K562 (cell line): ENCODE results near the gene TRIM47. TPM values are rescaled to one million over a fixed set of nuclear protein-coding genes. Genes with fewer than 3 reads are reported as not detected.

Source experiments
- CTBP1 ChIP-seq: fragments of 450-650 bp; IDR thresholded peaks from 2 replicates; pipeline ENCODE4 v1.6.1; 2016; ENCODE audit warnings: borderline replicate concordance
- FIP1L1 ChIP-seq: fragments of 200-400 bp; formaldehyde crosslinking; IDR thresholded peaks from 2 replicates; pipeline ENCODE4 v1.6.1; 2018; ENCODE audit warnings: mild to moderate bottlenecking, low read depth, low read length; ENCODE audit not compliant: poor library complexity, severe bottlenecking
- GTF2B ChIP-seq: IDR thresholded peaks from 2 replicates; pipeline ENCODE4 v1.6.1; 2011; ENCODE audit not compliant: insufficient read length; ENCODE audit errors: extremely low read depth
- JUND ChIP-seq, 2 experiments: IDR thresholded peaks; 2 replicates in 1 of 2; 3 replicates in 1 of 2; pipeline ENCODE4 v1.6.1; 2011; ENCODE audit warnings: borderline replicate concordance in 2 of 2, low read depth in 2 of 2, low read length in 2 of 2, improper control_type of control experiment in 1 of 2, missing biosample characterization in 1 of 2, missing genetic modification characterization in 1 of 2, missing genetic modification reagents in 1 of 2
- MCM7 ChIP-seq, 2 experiments: fragments of 450-650 bp; IDR thresholded peaks; 2 replicates each; pipeline ENCODE4 v1.6.1; 2016 to 2018
- MECOM ChIP-seq: fragments of 250-450 bp; sonication (Bioruptor Pico); IDR thresholded peaks from 2 replicates; pipeline ENCODE4 v1.8.0; 2022; ENCODE audit warnings: inconsistent platforms
- NBN ChIP-seq: fragments of 450-650 bp; IDR thresholded peaks from 2 replicates; pipeline ENCODE4 v1.6.1; 2016; ENCODE audit warnings: low read depth, mild to moderate bottlenecking
- SAP30 ChIP-seq: fragments of 200-600 bp; sonication (generic); IDR thresholded peaks from 2 replicates; pipeline ENCODE4 v1.6.1; 2012; ENCODE audit warnings: borderline replicate concordance, low read depth, mild to moderate bottlenecking, moderate library complexity, low read length, control low read depth, inconsistent platforms; ENCODE audit not compliant: insufficient read depth, poor library complexity, severe bottlenecking
- SMARCC2 ChIP-seq: fragments of 450-650 bp; IDR thresholded peaks from 2 replicates; pipeline ENCODE4 v1.6.1; 2017; ENCODE audit warnings: antibody characterized with exemption, moderate library complexity, mild to moderate bottlenecking, low read depth
- ZBTB1 ChIP-seq: sonication (generic); formaldehyde crosslinking; IDR thresholded peaks from 2 replicates; pipeline ENCODE4 v1.8.1; 2023; ENCODE audit warnings: missing genetic modification reagents, low read depth, mild to moderate bottlenecking, borderline replicate concordance
- ZBTB9 ChIP-seq: fragments of 450-650 bp; formaldehyde crosslinking; IDR thresholded peaks from 2 replicates; pipeline ENCODE4 v1.4.0; 2020; ENCODE audit warnings: mild to moderate bottlenecking, moderate library complexity
- ZNF140 ChIP-seq: fragments of 250-450 bp; sonication (Bioruptor Pico); IDR thresholded peaks from 2 replicates; pipeline ENCODE4 v1.8.0; 2021; ENCODE audit warnings: moderate library complexity, mild to moderate bottlenecking, inconsistent platforms
- ZNF384 ChIP-seq: IDR thresholded peaks from 2 replicates; pipeline ENCODE4 v1.6.1; 2012; ENCODE audit warnings: low read depth, low read length, improper control_type of control experiment
- ZNF699 ChIP-seq: fragments of 250-450 bp; sonication (Bioruptor Pico); IDR thresholded peaks from 2 replicates; pipeline ENCODE4 v1.8.0; 2021; ENCODE audit warnings: mild to moderate bottlenecking, moderate library complexity; ENCODE audit not compliant: insufficient replicate concordance
- ZNF79 ChIP-seq: fragments of 250-450 bp; sonication (Bioruptor Pico); IDR thresholded peaks from 2 replicates; pipeline ENCODE4 v1.4.0; 2020; ENCODE audit warnings: low read depth, mild to moderate bottlenecking, moderate library complexity
- polyA plus RNA-seq, 8 experiments: library from polyadenylated mRNA; depleted of rRNA in 4 of 8; stranded (reverse) in 5 of 8; unstranded in 3 of 8; fragments of >200 nt; fragmentation: Nextera tagmentation in 2 of 8; fragmentation: Illumina TruSeq in 1 of 8; extraction: Ambion mirVana in 2 of 8; extraction: Trizol in 1 of 8; gene quantifications; 2 replicates each; pipeline versions ENCODE4 v1.2.1 to v1.2.3, GENCODE V29; 2011 to 2014; ENCODE audit warnings: inconsistent platforms in 1 of 8, missing spikeins in 1 of 8
- total RNA-seq, 7 experiments: library from RNA; depleted of rRNA in 6 of 7; stranded (reverse); fragments of >200 nt in 6 of 7; fragmentation: Illumina TruSeq in 2 of 7; extraction: Trizol in 2 of 7; gene quantifications; 2 replicates each; pipeline versions ENCODE4 v1.2.1 to v1.2.3, GENCODE V29; 2011 to 2021; ENCODE audit warnings: low replicate concordance in 1 of 7

Gene TRIM47
- total and polyA plus RNA-seq, 9 of the 15 experiments (the other 6 are each of a cell fraction or from before 2014, with no cell fraction given), result 0.56 to 6.1 (median 3.2) TPM

GRCh38 chr17:75856062-75856756 is 22.2 kb downstream of the TRIM47 start (continued):
- no peak for TF ChIP-seq GTF2B
- no peak for TF ChIP-seq ZNF384
- TF ChIP-seq ZBTB1 (CRISPR knock-in tag), result peak; percentile 59; the same call in 1 of the 2 replicates
- no peak for TF ChIP-seq MECOM (CRISPR knock-in tag)
- no peak for TF ChIP-seq ZNF140
- TF ChIP-seq MCM7 (IDR thresholded peaks at IDR 0.05), result no peak
- peak; percentile 45 for TF ChIP-seq SAP30
- TF ChIP-seq FIP1L1, result no peak
- TF ChIP-seq ZBTB9 (CRISPR knock-in tag), result no peak; the same call in 1 of the 2 replicates
- no peak for TF ChIP-seq ZNF699 (CRISPR knock-in tag)
- TF ChIP-seq SMARCC2, result no peak
- TF ChIP-seq ZNF79 (CRISPR knock-in tag), result no peak
- TF ChIP-seq JUND (IDR thresholded peaks at IDR 0.05; ENCODE audit: borderline replicate concordance, low read depth, low read length), result no peak
- TF ChIP-seq JUND (tag; IDR thresholded peaks at IDR 0.05; ENCODE audit: borderline replicate concordance, low read depth, low read length), result no peak
- no peak for TF ChIP-seq CTBP1
- no peak for TF ChIP-seq NBN
